ENCODE measurements around the gene FES.
"Not testable (repeated sequence)": the region's sequence is repeated elsewhere in the genome, so short reads cannot be mapped to it uniquely, and the experiment has no call there.

The FES gene

DNA sequence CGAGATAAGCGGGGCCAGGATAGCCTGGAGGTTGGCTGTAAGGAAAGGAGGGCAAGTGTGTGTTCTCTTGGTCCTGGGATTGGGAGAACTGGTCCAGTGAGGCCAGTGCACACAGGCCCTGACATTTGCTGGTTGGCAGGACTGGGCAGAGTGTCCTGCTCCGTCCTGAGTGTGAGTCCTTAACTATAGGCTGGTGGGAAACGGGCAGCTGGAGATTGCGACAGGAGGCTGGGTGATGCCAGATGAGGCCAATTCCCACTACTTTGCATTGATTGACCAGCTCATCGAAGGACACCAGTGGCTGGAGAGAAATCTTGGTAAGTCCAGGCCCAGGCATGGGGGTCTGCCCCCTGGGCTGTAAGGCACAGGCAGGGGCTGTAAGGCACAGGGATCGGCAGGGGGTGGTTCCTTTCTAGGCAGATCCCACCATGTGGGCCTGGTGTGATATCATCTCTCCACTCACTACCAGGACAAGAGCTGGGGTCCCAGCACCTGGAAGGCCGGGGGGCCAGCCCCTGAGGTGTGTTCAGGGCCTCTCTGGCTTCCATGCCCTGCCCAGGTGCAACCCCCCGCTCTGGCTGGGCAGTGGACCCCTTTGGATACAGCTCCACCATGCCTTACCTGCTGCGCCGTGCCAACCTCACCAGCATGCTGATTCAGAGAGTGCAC lies 22.0 kb downstream of the FES start:
- DNase-seq (ENCODE audit: low read depth): no peak
- no peak for TF ChIP-seq POLR2A (IDR thresholded peaks at IDR 0.05; ENCODE audit: extremely low read depth, insufficient read length)
- no peak overlapping the region for H3K4me3 ChIP-seq (ENCODE audit: low read depth, low read length)

- DNase-seq (ENCODE audit: low read depth): no peak
- no peak overlapping the region for H3K4me3 ChIP-seq (ENCODE audit: low read depth, low read length)
- TF ChIP-seq POLR2A (IDR thresholded peaks at IDR 0.05; ENCODE audit: extremely low read depth, insufficient read length): no peak
- TF ChIP-seq MAX (IDR thresholded peaks at IDR 0.05; ENCODE audit: low read depth, low read length): no peak
- no peak for TF ChIP-seq CTCF (IDR thresholded peaks at IDR 0.05; ENCODE audit: low read depth, low read length)
- TF ChIP-seq MYC (IDR thresholded peaks at IDR 0.05; ENCODE audit: low read depth, low read length): no peak
Measured at GRCh38 chr15:90907051-90907660, 22.9 kb downstream of the FES start.

DNA sequence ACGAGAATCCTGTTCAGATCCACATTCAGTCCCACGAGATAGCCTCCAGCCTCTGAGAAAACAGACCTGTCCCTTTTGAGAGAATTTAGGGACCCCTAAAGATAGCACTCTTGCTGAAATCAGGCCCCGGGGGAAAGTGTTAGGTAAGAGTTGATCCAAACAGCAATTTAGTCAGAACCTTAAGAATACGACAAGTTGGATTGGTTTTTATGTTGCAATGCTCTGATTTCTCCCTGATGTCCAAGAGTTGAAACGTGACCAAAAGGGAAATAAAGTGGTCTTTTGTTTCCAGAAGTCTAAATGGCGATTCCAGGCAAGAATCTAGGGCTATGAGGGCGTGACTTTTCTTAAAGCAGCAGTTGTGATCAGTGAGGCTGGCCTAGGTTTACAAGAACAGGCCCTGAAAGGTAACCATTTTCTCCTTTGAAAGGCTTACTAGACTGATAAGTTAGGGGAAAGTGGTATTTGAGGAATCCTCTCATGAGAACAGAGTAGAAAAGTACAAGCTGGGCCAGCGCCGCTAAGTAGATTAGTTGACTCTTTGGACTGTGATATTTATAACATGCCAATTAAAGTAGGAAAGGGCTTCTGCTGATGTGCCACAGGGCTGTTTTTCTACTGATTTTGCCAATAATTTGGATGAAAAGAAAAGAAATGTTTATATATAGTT lies 23.7 kb downstream of the FES start:
- DNase-seq (ENCODE audit: low read depth): no peak
- no peak overlapping the region for H3K4me3 ChIP-seq (ENCODE audit: low read depth, low read length)
- TF ChIP-seq MYC (IDR thresholded peaks at IDR 0.05; ENCODE audit: low read depth, low read length) (no peak), POLR2A (IDR thresholded peaks at IDR 0.05; ENCODE audit: extremely low read depth, insufficient read length) (no peak), MAX (IDR thresholded peaks at IDR 0.05; ENCODE audit: low read depth, low read length) (no peak), CTCF (IDR thresholded peaks at IDR 0.05; ENCODE audit: low read depth, low read length) (no peak)

DNA sequence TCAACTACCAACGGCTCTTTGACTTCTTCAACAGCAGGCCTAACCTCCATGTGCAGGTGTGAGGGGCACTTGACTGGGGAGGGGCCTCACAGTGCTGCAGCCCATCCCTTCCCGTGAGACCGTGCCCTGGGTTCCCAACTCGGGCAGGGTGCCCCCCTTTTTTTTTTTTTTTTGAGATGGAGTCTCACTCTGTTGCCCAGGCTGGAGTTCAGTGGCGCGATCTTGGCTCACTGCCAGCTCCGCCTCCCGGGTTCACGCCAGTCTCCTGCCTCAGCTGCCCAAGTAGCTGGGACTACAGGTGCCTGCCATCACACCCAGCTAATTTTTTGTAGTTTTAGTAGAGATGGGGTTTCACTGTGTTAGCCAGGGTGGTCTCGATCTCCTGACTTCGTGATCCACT lies 25.1 kb downstream of the FES start:
- DNase-seq (ENCODE audit: low read depth); H3K4me3 ChIP-seq (ENCODE audit: low read depth, low read length): not testable (repeated sequence)

GRCh38 chr15:90909976-90910375 lies 25.7 kb downstream of the FES start:
- H3K4me3 ChIP-seq (ENCODE audit: low read depth, low read length): no peak overlapping the region
- no peak for DNase-seq (ENCODE audit: low read depth)
- TF ChIP-seq MYC (IDR thresholded peaks at IDR 0.05; ENCODE audit: low read depth, low read length): no peak

GRCh38 chr15:90910441-90911301 lies 26.4 kb downstream of the FES start:
- H3K4me3 ChIP-seq (ENCODE audit: low read depth, low read length): no peak overlapping the region
- DNase-seq (ENCODE audit: low read depth): no peak
- TF ChIP-seq POLR2A (IDR thresholded peaks at IDR 0.05; ENCODE audit: extremely low read depth, insufficient read length) (no peak), CTCF (IDR thresholded peaks at IDR 0.05; ENCODE audit: low read depth, low read length) (no peak), MYC (IDR thresholded peaks at IDR 0.05; ENCODE audit: low read depth, low read length) (no peak), MAX (IDR thresholded peaks at IDR 0.05; ENCODE audit: low read depth, low read length) (no peak)

DNA sequence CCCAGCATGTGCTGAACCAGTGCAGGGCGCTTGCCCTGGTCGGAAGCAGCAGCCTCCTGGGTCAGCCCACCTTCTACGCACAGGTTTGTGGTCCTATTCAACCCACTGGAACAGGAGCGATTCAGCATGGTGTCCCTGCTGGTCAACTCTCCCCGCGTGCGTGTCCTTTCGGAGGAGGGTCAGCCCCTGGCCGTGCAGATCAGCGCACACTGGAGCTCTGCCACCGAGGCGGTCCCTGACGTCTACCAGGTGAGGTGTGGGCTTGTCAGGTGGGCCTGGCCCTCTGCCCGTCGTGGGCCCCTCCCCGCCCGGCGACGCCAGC lies 27.0 kb downstream of the FES start:
- TF ChIP-seq MYC (IDR thresholded peaks at IDR 0.05; ENCODE audit: low read depth, low read length) (no peak), CTCF (IDR thresholded peaks at IDR 0.05; ENCODE audit: low read depth, low read length) (no peak), POLR2A (IDR thresholded peaks at IDR 0.05; ENCODE audit: extremely low read depth, insufficient read length) (no peak), MAX (IDR thresholded peaks at IDR 0.05; ENCODE audit: low read depth, low read length) (no peak)
- H3K4me3 ChIP-seq (ENCODE audit: low read depth, low read length): no peak overlapping the region

More for the DNA sequence above, 27.0 kb downstream of the FES start:
- DNase-seq (ENCODE audit: low read depth): no peak

All from NB4 (cell line).